DMS 273 treated with DMSO at 0.1 percent for 48 hours (cell line): ENCODE measurements around the gene WDR59.
"Not testable (repeated sequence)": the region's sequence is repeated elsewhere in the genome, so short reads cannot be mapped to it uniquely, and the experiment has no call there.

Source experiments
- DNase-seq: peaks from one replicate; lab custom pipeline; 2025; lab: John Stamatoyannopoulos, UW

Gene WDR59

DNA sequence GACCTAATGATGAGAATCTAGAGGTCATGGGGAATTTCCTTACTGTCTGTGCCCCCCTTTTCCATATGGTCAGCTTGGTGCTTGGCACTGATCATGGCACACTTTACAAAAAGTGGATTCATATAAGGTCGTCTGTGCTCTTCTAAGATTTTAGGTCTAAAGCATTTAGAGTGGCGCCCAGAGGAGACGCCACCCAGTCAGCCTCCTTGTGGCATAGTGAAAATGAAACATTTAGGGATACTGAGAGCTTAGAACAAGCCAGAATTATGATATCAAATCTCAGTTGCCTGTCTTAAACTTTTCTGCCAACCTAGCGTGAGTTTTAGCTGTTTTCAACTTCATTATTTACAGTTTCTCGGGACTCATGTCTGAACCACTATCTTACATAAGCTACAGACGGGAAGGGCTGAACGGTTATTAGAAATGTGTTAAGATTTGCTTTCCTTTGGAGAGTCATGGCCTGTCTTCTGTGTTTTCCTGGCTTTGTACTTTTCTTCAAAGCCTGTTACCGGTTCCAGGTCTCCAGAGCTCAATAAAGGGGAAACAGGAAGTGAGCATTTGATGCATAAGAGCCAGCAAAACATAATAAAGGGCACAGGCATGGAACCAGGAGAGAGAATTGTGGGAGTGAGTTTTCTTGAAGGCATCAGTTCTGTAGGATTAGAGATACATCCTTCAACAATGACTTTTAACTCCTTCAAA lies 27.6 kb upstream of the WDR59 start:
- no peak for DNase-seq

DNA sequence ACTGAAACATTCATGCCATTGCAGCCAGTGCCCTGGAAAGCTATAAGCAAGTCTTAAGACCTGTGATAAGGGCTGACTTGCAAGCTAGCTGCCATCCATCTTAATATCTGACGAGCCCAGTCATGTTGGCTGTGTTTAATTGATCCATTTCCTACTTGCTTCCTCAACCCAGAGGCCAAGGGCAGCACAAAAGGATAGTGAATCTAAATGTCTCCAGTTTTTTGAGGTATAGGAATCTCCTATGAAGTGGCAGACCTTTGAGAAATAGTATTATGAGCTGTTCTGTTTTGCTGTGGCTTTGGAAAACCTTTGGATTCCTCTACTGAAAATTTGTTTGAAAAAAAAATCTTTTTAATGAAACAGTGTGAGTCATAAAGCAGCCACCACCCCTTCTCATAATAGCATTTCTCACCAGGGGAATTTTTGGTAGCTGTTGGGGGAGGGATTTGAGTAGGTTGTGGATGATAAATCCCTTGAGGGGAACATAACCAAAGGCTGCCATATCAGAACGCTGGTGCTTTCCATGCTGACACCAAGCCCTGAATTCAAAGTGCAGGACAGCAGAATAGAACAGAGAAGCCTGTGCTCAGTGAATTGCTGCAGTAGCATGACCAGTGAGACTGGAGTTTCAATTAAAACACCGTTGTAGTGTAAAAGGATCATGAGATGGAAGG lies 26.8 kb upstream of the WDR59 start:
- peak; percentile 15 for DNase-seq

DNA sequence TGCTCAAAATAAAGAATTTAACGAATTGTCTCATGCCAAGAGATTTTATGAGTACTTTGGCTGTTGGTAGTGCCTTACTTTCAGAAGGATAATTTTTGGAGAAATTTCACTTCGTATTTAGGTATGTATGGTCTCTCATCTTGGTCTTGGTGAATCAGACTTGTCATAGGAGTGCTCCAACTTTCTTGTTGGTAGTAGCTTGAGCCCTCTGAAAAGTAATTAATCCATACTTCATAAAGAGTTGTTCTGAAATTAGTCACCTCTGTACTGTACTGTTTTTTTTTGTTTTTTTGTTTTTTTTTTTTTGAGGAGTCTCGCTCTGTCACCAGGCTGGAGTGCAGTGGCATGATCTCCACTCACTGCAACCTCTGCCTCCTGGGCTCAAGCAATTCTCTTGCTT lies 25.5 kb upstream of the WDR59 start:
- no peak for DNase-seq

DNA sequence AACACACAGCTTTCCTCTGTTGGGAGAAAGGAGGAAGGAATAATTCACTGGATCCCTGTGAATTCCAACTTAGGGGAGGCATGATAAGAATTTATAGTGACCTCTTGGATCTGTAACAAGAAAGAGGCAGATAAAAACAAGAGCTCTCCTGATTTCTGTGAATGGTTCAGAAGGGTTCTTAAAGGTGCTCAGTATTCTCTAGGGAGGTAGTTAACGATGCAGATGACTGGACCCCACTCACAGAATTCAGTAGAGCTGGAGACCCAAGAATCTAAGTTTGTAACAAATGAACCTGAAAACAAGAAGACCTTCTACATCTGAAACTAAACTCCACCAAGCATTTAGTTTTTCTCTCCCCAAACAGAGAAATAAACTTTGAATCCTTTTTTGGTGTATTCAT lies 22.5 kb upstream of the WDR59 start:
- DNase-seq: no peak

DNA sequence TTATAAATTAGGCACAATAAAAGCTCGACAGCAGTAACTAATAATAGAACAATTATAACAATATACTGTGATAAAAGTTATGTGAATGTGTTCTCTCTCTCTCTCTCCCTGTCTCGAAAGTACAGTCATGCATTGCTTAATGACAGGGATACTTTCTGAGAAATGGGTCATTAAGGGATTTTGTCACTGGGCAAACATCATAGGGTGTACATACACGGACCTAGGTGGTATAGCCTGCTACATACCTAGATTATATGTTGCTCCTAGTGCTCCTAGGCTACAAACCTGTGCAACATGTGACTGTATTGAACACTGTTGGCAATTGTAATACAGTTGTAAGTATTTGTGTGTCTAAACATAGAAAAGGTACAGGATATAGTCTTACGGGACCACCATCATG lies 20.8 kb upstream of the WDR59 start:
- DNase-seq: no peak

DNA sequence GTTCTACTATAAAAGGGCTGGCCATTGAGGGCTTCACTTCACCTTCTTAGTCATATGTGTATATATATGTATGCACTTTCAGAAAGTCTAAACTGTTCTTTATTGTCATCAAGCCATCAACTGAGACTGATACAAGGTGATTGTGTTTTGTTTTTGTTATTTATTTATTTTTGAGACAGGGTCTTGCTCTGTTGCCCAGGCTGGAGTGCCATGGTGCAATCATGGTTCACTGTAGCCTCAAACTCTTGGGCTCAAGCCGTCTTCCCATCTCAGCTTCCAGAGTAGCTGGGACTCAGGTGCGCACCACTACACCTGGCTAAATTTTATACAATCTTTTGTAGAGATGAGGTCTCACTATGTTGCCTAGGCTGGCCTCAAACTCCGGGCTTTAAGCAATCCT lies 19.5 kb upstream of the WDR59 start:
- DNase-seq: no peak

DNA sequence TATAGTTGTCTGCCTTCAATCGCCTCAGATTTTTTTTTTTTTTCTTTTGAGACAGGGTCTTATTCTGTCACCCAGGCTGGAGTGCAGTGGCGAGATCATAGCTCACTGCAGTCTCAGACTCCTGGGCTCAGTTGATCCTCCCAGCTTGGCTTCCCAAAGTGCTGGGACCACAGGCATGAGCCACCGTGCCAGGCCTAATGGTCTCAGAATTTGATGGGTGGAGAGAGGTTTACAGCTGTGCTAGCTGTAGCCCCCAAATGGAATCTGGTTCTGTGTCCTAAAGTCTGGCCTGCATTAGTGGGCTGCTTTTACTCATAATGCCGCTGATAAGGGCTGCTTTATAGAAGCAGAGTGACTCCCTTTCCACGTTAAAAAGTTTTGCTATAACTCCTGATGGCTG lies 19.0 kb upstream of the WDR59 start:
- DNase-seq: no peak

DNA sequence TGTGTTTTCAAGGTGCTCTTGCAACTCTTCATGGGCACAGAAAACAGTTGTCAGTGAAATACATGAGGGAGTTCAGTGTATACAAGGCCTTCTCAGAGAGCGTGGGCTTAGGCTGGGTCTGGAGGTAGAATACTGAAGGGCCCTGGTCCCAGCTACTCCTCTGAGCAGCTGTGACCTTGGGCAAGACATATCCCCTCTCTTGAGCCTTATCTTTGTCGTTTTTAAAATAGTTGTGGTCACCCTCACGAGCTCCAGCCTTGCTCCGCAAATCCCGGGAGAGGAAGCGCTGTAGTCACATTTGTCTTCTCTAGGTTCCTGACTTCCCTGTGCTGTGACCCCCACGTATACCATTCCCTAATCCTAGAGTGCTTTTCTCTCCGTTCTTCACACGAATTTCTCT lies 17.6 kb upstream of the WDR59 start:
- DNase-seq: no peak

DNA sequence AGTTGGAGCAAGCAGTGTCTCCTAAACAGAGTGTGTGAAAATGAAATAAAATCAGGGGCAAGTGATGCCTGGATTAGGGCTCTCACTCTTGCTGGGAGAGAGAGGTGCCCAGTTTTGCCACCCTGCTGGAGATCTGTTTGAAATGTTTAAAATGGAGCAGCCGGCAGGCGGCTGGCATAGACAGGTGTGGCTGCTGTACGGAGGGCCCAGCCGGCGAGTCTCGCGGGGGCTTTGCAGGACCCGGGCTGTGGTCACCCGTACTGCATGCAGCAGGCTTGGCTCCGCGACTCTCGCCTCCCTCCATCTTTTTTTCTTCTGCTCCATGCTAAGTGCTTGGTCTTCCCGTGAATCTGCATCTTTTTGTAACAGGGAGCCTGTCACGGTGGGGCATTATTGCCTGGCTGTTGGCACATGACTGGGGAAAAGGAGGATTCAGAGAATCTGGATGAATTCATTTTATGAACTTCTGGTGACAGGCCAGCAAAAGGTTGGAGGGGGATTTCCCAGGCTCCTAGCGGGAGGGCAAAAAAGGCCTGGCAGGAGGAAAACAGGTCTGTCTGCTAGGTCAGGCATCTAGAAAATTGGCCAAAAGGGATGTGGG lies 15.7 kb upstream of the WDR59 start:
- no peak for DNase-seq

DNA sequence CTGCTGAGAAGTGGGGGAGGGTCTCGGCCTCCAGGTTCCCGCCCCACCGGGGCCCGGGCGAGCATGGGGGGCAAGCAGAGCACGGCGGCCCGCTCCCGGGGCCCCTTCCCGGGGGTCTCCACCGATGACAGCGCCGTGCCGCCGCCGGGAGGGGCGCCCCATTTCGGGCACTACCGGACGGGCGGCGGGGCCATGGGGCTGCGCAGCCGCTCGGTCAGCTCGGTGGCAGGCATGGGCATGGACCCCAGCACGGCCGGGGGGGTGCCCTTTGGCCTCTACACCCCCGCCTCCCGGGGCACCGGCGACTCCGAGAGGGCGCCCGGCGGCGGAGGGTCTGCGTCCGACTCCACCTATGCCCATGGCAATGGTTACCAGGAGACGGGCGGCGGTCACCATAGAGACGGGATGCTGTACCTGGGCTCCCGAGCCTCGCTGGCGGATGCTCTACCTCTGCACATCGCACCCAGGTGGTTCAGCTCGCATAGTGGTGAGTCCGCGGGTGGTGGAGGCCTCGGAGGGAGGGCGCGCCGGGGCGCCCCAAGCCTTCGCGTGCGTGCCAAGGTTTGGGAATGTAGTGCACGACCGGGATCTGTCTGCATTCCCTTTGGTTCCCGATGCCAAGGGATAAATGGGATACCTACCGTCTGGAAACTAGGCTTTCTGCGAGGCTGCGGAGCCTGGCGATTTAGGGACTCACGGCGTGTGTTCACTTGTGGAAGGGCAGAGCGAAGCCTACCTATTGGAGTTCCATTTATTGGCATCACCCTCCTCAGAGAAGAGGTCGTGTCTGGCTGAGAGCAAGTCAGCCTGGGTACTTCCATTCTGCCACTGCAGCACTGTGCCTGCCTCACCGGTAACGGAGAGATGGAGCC lies 14.9 kb upstream of the WDR59 start:
- no peak for DNase-seq

DNA sequence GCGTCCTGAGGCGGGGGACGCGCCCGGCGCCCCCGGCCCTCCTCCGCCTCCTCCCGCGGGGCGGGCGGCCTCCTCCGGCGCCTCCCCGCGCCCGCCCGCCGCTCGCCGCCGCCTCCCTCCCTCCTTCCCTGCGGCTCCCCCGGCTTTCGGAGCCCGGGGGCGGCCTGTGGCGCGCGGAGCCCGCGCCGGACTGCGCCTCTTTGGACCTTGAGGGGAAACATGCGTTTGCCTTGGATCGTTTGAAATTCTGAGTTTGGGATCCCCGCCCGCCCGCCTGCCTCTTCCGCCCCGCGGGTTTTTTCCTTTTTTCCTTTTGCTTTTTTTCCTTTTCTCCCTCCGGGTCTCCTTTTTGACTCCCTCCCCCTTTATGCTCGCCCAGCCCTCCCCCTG lies 14.3 kb upstream of the WDR59 start:
- DNase-seq: no peak

DNA sequence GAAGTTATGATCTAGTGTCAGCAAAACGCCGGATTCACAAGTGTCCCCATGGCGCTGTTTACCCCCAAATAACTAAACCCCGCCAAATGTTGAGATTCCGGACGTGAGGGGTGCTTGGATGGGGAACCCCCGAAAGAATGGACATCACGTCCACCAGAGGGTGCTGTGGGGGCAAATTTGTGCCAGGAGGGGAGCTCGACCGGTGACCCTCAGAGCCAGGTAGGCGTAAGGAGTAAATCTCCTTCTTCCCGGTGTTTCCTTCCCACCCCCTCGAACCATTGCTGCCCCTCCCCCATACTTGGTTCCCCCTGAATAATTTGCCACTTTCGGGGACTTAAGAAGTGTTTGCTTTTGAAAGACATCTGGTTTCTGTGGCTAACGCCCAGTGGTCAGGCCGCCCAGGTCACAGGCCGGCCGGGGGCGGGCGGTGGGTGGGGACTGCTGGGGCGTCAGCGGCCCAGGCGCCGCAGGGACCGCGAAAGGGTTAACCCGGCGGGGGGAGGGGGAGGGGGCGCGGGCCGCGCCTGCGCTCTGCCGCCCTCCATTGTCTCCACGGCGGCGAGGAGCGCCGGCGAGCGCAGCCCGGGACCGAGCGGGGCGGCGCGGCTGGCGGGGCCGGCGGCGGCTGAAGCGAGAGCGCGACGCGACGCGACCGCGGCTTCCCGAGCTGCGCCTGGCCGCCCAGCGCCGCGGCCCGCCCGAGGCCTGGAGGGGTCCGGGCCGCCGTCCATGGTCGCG lies 13.7 kb upstream of the WDR59 start, which contains the start of gene ZNRF1:
Gene ZNRF1 (plus strand): TSS at position 544 of the 738 bp plus-strand sequence. CDS start 648 bp downstream, outside the sequence.
- DNase-seq: peak; percentile 37

DNA sequence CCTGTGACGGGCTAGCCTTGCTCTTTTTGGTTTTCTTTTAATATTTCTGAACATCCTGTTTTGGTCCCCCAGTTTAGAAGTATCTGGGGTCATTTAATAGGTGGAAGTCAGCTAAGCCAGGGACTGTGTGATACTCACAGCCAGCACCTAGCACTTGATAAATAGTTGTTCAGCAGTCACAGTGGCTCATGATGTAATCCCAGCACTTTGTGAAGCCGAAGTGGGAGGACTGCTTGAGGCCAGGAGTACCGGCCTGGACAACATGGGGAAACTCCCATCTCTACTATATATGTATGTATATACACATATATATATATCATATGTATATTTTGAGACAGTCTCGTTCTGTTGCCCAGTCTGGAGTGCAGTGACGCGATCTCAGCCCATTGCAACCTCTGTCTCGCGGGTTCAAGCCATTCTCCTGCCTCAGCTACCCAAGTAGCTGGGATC lies 12.1 kb upstream of the WDR59 start:
- DNase-seq: no peak

DNA sequence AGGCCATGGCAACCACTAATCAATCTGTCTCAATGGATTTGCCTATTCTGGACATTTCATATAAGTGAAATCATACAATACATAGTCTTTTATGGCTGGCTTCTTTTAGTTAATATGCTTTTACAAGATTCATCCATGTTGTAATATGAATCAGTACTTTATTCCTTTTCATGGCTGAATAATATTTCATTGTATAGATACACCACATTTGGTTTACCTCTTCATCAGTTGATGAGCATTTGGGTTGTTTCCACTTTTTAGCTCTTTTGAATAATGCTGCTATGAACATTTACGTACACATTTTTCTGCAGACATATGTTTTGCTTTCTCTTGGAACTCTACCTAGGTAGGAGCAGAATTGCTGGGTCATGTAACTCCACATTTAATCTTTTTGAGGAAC lies 11.1 kb upstream of the WDR59 start:
- DNase-seq: no peak

DNA sequence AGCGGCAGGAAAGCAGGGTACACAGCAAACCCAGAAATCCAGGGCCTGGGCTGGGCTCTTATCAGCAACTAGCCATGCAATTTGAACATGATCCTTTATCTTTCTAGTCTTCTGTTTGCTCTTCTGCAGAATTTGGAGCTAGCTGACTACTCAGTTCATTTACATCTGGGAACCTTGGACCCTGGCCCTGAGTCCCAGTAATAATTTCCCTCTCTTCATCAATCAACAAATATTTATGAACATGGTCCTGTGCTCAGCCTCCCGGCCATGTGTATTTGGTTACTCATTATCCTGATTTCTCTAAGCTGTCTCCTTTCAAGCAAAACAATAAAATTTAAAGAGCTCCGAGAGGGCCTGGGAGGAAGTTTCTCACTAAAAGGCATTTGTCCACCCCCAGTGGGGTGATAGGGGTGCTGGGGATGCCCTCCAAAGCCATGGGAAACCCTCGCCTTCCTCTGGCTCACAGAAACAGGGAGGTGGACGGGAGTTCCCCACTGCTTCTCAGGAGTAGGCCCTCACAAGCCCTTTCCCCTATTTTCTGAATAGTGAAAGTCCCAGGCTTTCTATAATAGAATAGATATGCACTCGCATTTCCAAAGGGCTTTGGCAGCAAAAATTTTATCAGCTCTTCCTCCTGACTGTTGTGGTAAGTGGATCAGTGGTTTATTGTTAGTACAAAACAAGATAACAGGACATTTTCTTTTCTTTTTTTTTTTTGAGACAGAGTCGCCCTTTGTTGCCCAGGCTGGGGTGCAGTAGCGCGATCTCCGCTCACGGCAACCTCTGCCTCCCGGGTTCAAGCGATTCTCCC lies 6.9 kb upstream of the WDR59 start:
- no peak for DNase-seq

DNA sequence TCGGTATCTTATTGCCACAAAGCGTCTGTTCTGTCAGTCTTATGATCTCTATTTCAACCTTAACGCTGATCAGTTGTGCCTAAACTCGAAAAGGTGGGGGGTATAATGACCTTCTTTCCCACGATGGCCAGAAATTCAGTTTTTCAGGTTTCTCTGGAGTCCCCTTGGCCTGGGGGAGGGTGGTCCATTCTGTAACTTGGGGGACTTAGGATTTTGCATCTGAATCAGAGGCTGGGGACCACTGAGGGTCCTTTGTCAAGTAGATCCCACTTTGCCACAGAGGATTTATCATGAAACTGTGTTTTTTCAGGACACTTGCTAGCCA lies 6.3 kb upstream of the WDR59 start:
- no peak for DNase-seq

DNA sequence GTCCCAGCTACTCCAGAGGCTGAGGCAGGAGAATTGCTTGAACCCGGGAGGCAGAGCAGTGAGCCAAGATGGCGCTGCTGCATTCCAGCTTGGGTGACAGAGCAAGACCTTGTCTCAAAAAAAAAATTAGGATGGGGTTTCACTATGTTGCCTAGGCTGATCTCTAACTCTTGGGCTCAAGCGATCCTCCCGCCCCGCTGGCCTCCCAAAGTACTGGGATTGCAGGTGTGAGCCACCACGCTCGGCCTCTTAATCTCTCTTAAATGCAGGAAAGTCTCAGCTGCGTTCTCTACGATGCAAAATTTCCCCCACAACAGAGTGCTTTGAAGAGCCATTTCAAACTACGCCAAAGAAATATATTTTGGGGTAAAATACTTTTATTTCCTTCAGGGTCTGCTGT lies 5.9 kb upstream of the WDR59 start:
- no peak for DNase-seq

DNA sequence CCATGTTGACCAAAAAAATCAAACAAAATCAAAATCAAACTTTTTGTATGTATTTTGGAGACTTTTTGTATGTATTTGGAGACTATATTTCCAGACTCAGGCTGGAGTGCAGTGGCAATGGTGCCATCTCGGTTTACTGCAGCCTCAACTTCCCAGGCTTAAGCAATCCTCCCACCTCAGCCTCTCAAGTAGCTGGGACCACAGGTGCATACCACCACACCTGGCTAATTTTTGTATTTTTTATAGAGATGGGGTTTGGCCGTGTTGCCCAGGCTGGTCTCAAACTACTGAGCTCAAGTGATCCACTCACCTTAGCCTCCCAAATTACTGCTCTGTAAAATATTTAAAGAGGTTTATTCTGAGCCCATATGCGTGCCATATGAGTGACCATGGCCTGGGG lies 4.9 kb upstream of the WDR59 start:
- DNase-seq: not testable (repeated sequence)

DNA sequence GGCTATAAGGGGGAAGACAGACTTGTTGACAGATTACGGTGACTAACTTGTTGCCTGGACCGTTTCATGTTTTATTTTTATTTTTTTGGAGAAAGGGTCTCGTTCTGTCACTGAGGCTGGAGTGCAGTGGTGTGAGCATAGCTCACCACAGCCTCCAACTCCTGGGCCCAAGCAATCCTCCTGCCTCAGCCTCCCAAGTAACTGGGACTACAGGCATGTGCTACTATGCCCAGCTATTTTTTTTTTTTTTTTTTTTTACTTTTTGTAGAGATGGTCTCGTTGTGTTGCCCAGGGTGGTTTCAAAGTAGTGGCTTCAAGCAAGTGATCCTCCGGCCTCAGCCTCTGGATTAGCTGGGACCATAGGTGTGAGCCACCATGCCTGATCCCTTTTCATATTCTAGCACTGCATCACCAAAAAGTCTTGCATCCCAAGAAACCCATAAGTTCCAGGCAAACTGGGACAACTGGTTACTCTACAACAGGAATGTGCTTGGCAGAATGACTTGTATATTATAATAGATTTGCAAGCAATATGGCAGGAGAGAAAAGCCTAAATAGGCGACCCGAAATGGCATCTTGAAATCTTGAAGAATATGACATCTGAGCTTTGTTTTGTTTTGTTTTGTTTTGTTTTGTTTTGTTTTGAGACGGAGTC lies 2.2 kb upstream of the WDR59 start:
- DNase-seq: no peak

DNA sequence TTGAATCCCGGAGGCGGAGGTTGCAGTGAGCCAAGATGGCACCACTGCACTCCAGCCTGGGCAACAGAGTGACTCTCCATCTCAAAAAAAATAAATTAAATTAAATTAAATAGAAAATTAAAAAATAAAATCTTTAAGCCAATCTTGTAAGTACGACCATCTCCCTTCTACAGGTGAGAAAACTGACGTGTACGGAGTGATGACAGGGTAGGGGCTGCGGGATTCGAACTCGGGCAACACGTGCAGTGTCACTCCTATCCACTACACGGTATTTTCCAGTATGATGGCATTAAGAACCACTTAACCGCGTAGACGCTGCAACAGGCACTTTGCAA lies 762 bp downstream of the WDR59 start:
- no peak for DNase-seq

DNA sequence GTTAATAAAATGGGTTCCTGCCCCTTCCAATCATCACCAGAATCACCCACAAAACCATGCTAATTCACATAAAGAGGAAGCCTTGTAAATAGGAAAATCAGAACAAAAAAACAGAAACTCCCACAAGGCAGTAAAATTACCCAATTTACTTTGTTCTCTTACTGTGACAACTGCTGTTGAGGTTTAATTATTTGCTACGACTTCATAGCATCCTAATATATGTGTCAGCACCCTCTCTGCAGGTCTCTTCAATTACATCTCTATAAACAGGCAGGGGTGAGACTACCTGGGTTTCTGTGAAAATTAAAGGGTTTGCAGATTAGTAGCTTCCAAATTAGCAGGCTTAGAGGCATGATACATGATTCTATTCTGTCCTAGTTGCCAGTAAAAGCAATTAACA lies 2.7 kb downstream of the WDR59 start:
- DNase-seq: no peak
